ENCODE measurements around the gene HDAC8.
"Not testable (repeated sequence)": the region's sequence is repeated elsewhere in the genome, so short reads cannot be mapped to it uniquely, and the experiment has no call there.

The HDAC8 gene

DNA sequence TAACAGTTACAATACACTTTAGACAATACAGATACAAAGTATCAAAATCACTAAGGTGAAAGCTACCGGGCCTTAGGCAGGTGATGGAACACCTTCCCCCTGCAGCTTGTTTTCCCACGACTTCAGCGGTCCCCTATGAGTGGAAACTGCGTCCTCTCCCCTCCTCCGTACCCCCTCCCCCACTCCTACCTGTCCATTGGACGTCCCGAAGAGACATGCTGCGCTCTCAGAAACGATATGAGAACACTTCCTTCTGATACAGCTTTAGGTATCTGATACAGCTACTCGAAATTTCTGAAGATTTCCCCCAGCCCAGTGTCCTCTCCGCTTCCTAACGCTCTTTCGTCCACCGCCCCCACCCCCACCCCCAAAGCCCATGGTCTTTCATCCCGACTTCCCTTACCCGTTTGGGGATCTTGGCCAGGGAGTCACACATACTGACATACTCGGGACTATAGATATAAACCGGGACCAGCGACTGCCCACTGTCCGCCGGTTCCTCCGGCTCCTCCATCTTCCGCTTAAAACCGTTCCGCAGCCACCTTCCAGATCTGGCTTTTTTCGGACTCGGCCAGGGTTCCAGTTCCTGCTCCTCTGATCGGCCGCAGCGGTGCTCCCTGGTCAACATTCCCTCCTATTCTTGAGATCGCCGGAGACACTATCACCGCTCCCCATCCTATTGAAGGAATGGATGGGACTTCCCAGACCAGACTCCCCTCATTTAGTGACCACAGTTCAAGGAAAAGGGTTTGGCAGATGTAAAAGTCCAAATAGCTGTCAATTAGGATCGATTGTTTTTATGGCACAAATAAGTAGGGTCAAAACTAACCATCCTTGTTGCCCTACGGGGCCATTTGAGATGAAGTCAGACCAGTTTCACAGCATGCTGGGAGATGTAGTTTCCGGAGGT is at the start of gene HDAC8:
Gene HDAC8, minus strand, starts transcription at position 596 of the 910 bp plus-strand sequence. Its CDS starts 82 bp downstream, at position 514.
- peak; percentile 34 for DNase-seq

DNA sequence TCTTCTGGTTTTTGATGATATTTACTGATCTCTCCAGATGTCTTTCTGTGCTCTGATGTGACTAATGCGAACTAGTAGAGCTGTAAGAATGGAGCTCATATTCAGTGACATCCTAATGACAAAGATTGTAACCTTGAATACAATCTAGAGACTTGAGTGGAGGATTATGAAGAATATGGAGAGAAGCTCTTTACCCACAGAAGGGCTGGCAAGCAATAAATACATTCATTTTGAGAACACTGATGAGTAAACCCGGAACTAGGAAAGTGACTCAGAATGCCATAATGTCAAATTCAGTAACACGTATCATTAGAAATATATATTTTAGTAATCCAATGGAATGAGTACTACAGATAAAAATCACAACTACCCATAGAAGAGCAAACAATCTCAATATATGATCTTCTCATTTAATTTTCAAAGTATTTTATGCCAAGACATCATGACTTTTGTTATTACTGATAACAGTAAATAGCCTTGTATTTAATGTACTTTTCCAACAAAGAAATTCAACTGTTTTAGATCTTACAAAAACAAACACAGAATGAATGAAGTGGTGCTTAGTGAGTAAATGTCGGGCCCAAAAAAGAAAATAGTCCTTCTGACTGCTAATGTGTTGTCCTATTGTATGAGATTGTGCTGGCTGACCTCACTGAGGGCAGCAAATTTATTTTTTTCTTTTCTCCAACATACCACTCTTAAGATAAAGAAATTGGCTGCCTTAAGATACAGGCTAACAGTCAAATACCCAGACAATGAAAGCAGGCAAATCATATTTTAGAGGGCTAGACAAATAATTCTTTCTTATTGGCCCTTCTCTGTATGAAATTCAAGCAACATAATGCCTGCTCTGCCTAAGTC is 49.2 kb upstream of the HDAC8 start:
- DNase-seq = no peak

DNA sequence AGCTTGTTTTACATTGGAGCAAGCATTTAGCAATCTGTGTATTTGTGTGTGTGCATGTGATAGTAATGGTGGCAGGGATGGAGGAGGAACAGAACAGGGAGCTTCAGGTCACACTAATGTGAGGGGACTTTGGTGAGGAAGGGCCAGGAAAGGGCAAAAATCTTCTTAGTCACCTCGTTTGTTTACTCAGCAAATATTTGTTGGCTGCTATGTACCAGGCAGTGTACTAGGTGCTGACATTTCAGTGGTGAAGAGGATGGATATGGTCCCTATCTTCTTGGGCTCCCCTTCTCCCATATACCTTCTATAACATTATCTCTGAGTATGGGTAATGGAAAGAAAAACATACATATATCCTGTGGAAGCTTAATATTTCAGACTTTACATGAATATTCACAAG is 48.5 kb upstream of the HDAC8 start:
- DNase-seq = no peak

DNA sequence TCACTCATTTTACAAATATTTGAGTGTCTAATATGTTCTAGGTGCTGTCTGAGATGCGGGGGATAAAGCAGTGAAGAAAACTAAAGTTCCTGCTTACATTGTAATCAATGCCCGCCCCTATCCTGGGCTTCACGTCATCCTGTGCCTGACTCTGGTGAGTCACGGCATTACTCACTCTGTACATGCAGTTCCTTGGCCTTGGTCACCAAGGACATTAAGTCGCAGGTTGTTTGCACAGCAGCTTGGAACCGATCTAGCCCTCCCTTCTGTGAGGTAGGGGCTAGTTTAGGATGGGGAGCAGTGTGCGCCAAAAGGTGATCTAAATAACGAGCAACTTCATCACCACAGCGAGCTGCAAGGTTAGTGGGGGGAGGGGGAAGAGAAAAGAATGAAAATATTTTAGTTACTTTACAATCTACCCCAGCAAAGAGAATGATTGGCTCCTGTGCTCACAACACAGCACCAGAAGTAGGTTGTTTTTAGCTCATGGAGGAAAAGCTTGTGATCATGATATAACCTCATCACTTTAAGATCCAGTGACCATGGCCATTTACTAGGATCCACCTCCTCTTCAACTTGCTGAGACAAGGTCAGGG is 48.0 kb upstream of the HDAC8 start:
- no peak for DNase-seq

DNA sequence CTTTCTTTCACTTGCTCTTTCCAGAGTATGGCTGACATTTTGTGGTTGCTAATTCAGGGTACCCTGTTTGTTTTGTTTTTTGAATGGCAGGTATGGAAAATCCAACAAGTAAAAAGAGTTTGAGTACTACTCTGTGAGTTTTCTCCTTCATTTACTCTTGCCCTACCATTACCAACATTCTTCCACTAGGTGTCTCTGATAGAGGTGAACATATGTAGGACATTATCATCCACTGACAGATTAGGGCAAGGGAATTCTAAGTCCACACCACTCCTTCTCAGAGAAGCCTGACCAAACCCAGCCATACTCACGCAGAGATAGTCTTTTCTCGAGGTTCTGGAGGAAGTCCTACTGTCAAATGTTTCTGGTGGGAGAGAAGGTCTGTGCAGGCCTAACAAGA is 36.7 kb upstream of the HDAC8 start:
- no peak for DNase-seq

DNA sequence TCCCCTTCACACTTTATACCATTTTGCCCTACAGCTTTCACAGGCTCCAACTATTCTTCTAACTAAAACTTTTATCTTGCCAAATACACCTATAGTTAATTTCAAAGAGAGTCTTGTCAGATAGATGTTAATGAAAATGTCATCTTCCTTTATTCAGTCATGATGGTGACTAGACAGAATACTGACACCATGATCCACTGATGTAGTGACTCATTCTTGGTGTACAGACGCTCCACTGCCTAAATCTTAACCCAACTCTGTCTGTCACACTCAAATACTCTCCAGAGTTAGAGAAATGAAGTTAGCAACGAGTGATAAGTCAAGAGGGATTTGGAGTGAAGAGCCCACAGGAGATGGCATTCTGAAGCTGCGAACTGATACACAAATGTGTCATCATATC is 32.1 kb upstream of the HDAC8 start:
- DNase-seq = no peak

DNA sequence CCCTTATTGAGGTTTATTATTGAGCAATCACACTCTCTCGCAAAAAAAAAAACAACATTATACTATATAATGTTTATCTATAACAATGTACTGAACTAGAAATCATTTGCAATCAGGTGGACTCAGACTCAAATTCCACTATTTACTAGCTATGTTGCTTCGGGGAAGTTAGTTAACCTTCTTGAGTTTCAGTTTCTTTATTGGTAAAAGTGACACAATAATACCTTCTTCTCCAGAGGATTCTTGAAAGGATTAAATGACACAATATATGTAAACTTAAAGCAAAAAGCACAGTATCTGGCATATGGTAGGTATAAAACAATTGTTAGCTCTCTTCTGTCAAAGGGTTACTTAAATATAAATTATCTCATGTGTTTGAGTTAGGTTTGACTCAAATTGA is 31.5 kb upstream of the HDAC8 start:
- DNase-seq = no peak

DNA sequence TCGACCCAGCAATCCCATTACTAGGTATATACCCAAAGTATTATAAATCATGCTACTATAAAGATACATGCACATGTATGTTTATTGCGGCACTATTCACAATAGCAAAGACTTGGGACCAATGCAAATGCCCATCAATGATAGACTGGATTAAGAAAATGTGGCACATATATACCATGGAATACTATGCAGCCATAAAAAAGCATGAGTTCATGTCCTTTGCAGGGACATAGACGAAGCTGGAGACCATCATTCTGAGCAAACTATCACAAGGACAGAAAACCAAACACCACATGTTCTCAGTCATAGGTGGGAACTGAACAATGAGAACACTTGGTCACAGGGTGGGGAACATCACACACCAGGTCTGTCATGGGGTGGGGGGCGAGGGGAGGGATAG is 18.4 kb upstream of the HDAC8 start:
- DNase-seq = not testable (repeated sequence)

DNA sequence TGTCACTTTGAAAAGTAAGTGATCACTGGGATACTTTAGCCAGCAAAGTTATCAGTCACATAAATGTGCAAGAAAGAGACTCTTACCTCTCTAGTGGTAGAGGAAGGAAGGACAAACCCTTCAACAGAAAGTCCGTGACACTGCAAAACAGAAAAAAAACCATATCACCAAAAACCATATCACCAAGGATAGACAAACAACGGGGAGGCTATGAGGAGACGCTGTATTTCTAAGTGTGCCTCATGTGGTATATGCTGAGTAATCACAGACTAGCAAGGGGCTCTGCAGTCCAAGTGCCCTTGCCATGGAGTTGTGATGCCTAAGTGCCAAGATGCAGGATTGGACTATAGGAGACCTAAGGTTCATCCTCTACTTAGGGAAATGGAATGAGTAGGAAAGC is 11.5 kb upstream of the HDAC8 start:
- DNase-seq = no peak

DNA sequence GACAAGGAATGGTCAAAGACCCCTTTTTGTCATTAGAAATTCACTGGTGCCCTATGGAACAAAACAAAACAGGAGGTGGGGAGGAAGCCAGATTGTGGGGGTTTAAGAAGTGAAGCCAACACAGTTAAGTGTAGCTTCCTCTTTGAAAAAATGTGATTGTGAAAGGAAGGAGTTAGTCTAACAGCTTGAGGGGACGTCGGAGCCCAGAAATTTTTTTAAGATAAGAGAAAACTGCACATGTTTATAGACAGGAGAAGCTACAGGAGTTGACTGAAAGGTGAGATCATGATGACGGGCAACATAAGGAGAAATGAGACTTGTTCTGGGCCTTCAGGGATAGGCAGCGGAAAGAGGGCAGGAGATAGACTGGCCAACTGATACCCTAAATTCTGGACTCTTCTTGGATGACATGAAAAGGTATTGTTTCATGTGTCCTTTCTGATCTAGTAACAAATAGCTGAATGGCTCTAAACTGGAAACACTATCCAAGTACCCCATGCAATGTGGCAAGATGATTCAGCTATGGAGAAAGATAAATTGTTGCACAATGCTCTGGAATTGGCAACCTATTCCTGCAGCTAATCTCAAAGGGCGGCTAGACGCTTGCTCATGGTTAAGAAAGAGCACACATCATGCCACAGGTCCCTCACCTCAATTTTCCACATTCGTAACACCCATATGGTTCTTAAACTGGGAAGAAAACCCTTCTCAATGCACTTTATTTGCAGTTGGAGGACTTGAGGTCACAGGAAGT is 3.7 kb upstream of the HDAC8 start:
- no peak for DNase-seq

DNA sequence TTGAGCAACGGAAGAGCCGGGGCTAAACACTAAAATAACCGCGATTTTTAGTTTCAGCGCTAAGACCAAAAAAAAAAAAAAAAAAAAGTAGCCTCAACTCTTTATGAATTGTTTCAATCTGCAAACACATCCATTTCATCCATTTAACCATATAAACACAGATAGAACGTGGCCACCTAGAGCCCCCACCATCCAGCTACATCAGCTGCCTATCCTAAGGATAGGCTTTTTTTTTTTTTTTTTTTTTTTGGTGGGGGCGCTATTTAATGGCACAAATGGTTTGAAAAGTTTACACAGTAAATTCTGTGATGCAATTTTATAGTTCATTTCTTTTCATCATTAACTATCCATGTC is 492 bp upstream of the HDAC8 start:
- DNase-seq = no peak

DNA sequence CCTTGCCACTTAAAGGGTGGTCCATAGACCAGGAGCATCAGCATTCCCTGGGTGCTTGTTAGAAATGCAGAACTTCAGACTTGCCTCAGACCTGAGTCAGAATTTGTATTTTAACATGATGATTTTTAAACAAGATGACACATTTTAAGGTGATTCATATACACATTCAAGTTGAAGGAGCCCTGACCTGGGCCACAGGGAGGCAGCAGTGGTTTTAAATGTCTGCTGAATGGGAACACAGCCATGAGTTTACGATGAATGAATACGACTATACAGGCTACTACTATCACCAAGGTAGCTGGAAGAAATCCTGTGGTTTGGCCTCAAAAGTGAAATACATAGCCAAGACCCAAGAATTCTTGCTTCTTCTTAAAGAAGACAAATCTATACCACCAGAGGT is 2.9 kb downstream of the HDAC8 start:
- no peak for DNase-seq

DNA sequence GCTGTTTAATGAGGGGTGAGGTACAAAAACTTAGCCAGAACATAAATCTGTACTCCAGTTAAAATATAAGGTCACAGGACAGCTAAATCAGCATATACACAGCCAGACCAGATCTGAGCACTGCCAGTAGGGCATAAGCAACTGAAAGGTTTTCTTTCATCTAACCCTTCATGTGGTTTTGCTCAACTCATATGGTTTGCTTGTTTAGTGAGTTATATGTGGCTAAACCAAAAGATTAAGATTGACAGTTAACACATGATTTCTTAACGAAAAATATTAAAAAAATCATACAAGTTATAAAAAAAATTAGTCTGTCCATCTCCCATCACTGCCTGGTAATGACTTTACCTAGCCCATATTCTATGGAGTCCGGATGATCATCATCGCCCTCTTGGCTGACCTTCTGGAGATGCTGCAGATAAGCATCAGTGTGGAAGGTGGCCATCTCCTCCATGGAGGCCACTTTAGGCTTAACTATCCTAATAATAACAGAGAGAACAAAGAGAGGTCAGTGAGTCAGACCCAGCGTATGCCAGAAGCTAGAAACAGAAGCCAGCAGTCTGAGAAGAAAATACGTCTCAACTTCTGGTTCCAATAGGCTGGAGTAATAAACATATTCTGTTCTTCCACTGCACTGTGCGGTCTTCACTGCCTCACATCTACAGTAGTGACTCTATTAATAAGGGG is 4.1 kb downstream of the HDAC8 start:
- no peak for DNase-seq

DNA sequence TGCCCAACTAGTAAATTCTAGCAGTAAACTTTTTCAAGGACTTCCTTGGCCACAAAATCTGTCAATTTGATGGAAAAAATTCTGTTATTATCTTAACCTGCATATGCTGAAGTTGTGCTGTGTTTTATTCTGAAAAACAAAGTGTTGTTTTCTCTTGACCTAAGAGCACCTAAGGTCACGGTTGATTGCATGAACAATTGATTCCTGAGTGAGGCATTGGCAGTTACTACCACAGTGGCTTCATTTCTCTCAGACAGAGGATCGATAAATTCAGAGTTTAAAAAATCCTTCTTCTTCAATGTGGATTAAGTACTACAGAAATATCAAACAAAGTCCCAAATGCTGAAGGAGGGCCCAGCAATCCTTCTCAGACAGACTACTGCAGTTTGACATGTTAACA is 6.2 kb downstream of the HDAC8 start:
- no peak for DNase-seq

DNA sequence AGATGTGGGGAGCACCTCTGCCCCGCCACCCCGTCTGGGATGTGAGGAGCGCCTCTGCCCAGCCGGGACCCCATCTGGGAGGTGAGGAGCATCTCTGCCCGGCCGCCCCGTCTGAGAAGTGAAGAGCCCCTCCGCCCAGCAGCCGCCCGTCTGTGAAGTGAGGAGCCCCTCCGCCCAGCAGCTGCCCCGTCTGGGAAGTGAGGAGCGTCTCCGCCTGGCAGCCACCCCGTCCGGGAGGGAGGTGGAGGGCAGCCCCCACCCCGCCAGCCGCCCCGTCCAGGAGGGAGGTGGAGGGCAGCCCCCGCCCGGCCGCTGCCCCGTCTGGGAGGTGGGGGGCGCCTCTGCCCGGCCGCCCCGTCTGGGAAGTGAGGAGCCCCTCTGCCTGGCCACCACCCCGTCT is 13.0 kb downstream of the HDAC8 start:
- not testable (repeated sequence) for DNase-seq

DNA sequence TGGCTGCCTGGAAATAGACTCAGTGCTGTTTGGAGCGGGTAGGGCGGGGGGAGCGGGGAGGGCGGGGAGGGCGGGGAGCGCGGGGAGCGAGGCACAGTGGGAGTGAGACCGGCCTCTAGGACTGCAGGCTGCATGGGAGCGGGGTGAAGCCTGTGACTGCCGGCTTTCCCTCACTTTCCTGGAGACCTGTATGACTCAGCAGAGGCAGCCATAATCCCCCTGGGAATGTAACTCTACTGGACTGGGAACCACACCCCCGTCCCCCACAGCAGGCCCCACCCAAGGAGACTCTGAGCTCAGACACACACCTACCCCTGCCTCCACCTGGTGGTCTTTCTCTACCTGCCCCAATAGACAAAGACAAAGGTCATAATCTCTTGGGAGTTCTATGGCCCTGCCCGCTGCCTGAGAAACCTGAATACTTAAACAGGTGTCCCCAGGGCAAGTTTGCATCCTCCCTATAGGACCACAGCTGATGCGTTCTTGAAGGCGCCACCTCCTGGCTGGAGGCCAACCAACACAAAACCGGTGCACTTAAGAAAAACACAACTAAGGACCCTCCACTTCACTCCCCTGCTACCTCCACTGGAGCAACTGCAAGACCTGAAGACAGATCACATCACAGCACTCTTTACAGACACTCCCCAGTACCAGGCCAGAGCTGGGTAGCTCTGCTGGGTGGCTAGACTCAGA is 18.0 kb downstream of the HDAC8 start:
- DNase-seq = peak; percentile 14

DNA sequence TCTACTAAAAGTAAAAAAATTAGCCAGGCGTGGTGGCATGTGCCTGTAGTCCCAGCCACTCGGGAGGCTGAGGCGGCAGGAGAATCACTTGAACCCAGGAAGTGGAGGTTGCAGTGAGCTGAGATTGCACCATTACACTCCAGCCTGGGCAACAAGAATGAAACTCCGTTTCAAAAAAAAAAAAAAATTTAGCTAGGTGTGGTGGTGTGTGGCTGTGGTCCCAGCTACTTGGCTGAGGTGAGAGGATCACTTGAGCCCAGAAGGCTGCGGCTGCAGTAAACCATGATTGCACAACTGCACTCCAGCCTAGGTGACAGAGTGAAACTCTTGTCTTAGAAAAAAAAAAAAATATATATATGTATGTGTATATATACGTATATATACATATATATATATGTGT is 20.2 kb downstream of the HDAC8 start:
- DNase-seq = not testable (repeated sequence)

DNA sequence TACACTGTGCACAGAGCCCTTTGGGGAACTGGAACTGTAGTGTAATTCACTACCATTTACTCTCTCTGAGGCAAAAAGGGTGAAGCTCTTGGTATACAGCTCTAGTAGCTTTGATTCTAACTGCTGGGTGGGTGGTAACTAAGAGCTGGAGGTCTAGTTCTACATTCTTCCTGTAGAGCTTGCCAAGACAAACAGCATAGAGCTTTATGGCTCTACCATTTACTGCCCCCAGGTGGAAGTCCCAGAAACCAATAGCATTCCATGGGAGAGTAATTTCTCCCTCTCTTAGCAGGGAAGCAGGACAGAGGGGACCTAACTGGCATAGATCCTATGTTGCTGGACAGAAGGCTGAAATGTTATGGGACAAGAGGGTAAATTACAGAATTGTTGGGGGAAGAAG is 26.7 kb downstream of the HDAC8 start:
- DNase-seq = no peak

DNA sequence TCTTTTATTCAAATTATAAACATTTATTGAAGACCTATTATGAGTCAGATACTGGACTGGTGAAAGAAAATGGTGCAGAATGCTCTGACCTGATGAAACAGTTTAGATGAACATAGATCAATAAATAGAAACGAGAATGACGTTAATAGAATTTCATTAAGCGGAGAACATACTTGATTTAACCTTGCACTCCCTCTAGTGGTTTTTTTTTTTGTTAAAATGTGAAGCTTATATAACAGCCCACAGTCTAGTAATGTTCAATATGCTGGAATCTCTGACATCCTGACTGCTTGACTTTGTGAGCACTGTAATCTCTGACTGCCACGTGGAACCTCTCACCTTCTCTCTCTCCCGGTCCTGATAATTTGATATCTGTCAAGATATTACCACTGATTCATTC is 32.3 kb downstream of the HDAC8 start:
- DNase-seq = peak; percentile 18

DNA sequence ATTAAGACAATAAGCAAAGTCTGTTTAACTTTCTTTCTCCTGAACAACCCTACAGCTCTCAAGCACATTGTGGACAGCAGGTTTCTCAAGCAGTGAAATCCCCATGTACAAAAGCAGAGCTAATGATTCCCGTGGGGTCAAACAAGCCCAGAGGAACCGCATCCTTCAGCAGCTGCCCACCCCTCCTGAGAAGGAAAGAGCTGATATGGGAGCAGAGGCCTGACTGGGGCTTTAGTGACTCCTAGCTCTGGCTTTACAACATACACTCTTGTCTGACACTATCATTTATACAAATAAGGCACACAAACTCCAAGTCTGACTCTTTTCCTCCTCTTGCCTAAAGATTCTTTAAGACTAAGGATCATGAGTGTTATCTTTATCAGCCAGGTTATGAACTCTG is 32.8 kb downstream of the HDAC8 start:
- DNase-seq = no peak

DNA sequence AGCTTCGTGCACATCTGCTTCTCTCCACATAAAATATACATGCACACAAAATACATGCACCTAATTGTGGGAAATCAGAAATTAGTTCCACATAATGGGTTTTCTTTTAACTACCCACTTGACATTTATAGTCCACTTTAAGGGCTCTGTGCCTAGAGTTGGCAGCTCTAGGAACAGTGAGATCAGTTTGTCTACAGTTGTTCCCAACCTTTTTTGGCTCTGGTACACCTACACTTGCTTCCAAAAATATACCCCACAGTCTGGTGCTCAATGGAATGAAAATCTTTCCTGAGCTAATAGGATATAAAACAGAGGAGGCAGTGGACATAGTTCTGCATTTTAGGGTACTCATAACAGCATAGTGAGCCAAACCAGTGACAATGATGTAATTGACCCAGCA is 36.1 kb downstream of the HDAC8 start:
- DNase-seq = no peak

DNA sequence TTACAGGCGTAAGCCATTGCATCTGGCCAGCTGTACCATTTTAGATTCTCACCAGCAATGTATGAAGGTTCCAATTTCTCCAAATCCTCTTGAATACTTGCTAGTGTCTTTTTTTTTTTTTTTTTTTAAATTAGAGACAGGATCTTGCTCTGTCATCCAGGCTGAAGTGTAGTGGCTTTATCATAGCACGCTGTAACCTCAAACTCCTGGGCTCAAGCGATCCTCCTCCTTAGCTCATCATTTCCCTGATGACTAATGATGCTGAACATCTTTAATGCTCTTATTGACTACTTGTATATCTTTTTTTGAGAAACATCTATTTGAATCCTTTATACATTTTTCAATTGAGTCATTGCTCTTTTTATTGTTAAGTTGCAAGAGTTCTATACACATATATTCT is 40.3 kb downstream of the HDAC8 start:
- no peak for DNase-seq

All from NCI-H748 treated with DMSO at 0.1 percent for 48 hours (cell line).